GM12891 (cell line): Measurements from ENCODE around the gene CIB2.

Experiments used
- DNase-seq: peaks from one replicate; pipeline ENCODE4 v3.0.0; 2011; ENCODE audit warnings: low spot score; ENCODE audit not compliant: insufficient read length
- FAIRE-seq: peaks from 2 replicates; lab custom pipeline; 2011; peaks lifted over from hg19 to GRCh38; lab: Jason Lieb, UNC
- PAX5 ChIP-seq: IDR thresholded peaks from 2 replicates; pipeline ENCODE4 v1.6.1; 2011; ENCODE audit warnings: low read length, moderate library complexity, mild to moderate bottlenecking; ENCODE audit not compliant: insufficient read depth, severe bottlenecking
- POLR2A ChIP-seq: IDR thresholded peaks from 2 replicates; pipeline ENCODE4 v1.6.1; 2011; ENCODE audit warnings: low read depth, low read length, control low read depth
- POLR2AphosphoS5 ChIP-seq: IDR thresholded peaks from 2 replicates; pipeline ENCODE4 v1.6.1; 2011; ENCODE audit warnings: low read depth, low read length, control low read depth
- POU2F2 ChIP-seq: IDR thresholded peaks from 2 replicates; pipeline ENCODE4 v1.6.1; 2011; ENCODE audit warnings: low read depth, mild to moderate bottlenecking, control low read depth, low read length, moderate library complexity
- SPI1 ChIP-seq: IDR thresholded peaks from 2 replicates; pipeline ENCODE4 v1.6.1; 2011; ENCODE audit warnings: low read depth, low read length, control low read depth
- TAF1 ChIP-seq: IDR thresholded peaks from 2 replicates; pipeline ENCODE4 v1.6.1; 2011; ENCODE audit warnings: low read depth, low read length, control low read depth

The CIB2 gene

GRCh38 chr15:78072080-78072892 lies 59.0 kb downstream of the CIB2 start:
- TF ChIP-seq SPI1 (no peak), POLR2AphosphoS5 (no peak), TAF1 (no peak), PAX5 (no peak), POU2F2 (no peak), POLR2A (no peak)
- DNase-seq (no peak), FAIRE-seq (no peak)

GRCh38 chr15:78071383-78071782 lies 59.9 kb downstream of the CIB2 start:
- DNase-seq (no peak), FAIRE-seq (no peak)
- TF ChIP-seq TAF1 (no peak), SPI1 (no peak), POLR2AphosphoS5 (no peak), POU2F2 (no peak), PAX5 (no peak), POLR2A (no peak)

DNA sequence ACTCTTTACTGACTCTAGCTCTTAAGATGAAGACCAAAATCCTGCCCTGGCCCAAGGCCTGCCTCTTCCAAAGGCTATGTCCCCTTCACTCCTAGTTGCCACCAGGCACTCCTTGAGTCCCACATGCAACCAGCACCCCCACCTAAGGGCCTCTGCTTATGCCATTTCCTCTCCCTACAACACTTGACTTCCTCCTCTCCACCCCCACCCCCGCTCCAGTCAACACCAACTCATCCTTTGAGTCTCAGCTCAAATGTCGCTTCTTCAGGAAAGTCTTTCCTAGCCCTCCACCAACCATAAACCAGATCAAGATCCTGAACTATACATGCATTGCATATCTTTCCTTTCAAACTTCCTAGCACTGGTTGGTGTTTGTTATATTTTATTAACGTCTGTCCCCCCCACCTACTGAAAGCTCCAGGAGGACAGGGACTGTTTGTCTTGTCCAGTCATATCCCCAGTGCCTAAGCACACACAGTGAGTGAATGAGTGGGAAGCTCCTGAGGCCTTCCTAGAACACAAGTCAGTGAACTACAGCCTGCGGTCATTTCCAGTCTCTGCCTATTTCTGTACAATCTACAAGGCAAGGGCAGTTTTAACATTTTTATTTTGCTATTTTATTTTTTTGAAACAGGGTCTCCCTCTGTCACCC lies 61.1 kb downstream of the CIB2 start:
- TF ChIP-seq SPI1 (peak; percentile 45), POU2F2 (no peak), PAX5 (no peak)
- FAIRE-seq (no peak), DNase-seq (no peak)

- FAIRE-seq, result no peak
- TF ChIP-seq TAF1 (no peak), POLR2AphosphoS5 (no peak), PAX5 (no peak), POLR2A (no peak), SPI1 (no peak)
- DNase-seq, result no peak
Observed at GRCh38 chr15:78069462-78070029, 61.7 kb downstream of the CIB2 start.

DNA sequence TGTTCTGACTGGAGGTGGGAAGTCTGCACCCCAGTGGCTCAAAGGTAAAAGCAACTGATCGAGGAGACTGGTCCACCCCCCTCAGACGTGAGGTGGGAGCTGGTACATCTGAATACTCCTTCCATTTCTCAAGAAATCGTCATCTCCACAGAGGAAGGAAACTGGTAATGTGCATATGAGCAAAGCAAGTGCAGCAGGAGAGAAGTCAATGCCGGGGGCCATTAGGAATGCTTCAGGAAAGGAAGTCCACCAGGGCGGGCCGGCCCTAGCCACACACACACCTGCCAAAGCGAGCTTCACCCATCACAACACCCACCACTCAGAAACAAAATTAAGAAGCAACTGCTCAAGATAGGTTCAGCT lies 62.2 kb downstream of the CIB2 start:
- no peak for DNase-seq
- no peak for FAIRE-seq
- TF ChIP-seq TAF1 (no peak), POLR2A (no peak), SPI1 (no peak), PAX5 (no peak), POLR2AphosphoS5 (no peak), POU2F2 (no peak)

- TF ChIP-seq SPI1 (no peak), POLR2AphosphoS5 (no peak), POU2F2 (no peak), PAX5 (no peak), POLR2A (no peak), TAF1 (no peak)
- FAIRE-seq (no peak), DNase-seq (no peak)
Observed at GRCh38 chr15:78067328-78068228, 63.7 kb downstream of the CIB2 start.

- FAIRE-seq (peak; percentile 93), DNase-seq (no peak)
- TF ChIP-seq POLR2AphosphoS5 (peak; percentile 73), PAX5 (no peak), TAF1 (no peak; the same call in 1 of the 2 replicates), SPI1 (0 out of 2 replicates have a peak, but pooled peaks have one; percentile 10), POLR2A (peak; percentile 75), POU2F2 (peak; percentile 91)
Observed at GRCh38 chr15:78065973-78066946, 65.0 kb downstream of the CIB2 start.

DNA sequence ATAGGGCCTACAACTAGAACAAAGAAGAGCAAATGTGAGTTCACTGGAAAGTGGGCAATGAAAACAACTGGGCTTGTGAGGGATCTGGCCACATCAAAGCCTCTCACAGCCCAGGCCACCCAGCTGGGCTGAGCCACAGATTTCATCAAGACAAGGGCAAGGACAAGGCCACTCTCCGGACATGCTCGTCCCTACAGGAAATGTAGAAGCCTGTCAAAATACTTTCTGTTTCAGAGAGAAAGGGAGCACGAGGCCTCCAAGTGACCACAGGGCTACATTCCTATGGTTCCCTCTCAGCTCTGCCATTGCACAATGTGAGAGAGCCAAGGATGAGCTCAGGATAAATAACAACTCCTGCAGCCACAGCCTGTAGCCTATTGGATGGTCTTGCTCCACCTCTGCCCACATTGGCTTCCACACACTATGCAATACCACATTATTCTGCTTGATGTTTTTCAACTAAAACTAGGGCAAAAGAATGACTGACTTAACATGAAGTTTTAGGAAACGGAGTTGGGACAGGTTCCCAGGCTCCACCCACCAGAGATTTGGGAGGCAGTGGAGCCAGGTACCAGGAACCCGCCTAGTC lies 65.9 kb downstream of the CIB2 start:
- DNase-seq (no peak), FAIRE-seq (peak; percentile 54)
- no peak for TF ChIP-seq TAF1
- TF ChIP-seq POLR2A, result no peak
